HG03575 (cell line): ENCODE results near the gene KRT39.

Source experiments
- ATAC-seq: cut with Tn5 transposase; IDR thresholded peaks from one replicate; pipeline ENCODE4 v1.9.1; 2021; ENCODE audit not compliant: unreplicated experiment, insufficient number of reproducible peaks, low FRiP score; ENCODE audit errors: extremely low read depth

The KRT39 gene

DNA sequence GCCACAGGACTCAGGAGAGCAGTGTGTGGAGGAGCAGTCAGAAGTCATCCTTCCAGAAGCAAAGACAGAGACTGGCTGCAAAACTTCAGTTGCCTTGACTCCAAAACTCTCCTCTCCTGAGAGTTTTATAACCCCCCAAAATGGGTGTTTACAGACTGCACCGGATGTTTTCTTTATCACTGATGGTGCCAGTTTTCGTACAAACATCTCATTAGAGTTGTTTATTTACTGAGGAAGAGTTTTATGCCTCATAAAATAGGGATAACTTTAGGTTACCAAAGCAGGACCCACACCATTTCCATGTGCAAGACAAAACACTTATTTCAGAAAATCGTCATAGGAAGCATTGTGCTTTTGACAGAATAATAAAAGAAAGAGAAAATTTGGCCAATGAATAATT lies 17.5 kb upstream of the KRT39 start, which contains the start of gene KRT40:
TSS of gene KRT40 (minus strand) at position 101 of the 400 bp plus-strand sequence. CDS start at position 48, 53 bp downstream.
- no peak for ATAC-seq

- no peak for ATAC-seq
Measured at GRCh38 chr17:40981115-40981514, 14.4 kb upstream of the KRT39 start.

DNA sequence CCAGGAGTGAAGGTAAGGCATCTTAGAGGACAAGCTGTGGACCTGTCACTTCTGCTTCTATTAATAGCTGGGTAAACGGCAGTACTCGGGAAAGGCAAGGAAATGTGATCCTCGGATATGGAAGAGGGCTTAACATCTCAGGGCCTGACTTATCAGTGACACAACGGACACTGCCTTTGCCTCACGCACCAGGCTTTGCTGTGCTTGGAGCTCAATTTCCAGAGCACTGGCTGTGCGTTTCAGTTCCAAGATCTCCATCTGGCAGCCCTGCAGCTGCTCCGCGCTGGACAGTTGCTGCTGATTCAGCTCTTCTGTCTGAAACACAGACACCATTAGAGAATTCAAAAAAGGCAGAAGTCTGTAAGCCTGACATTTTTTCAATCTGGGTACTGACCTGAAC lies 13.8 kb upstream of the KRT39 start:
- ATAC-seq = no peak

DNA sequence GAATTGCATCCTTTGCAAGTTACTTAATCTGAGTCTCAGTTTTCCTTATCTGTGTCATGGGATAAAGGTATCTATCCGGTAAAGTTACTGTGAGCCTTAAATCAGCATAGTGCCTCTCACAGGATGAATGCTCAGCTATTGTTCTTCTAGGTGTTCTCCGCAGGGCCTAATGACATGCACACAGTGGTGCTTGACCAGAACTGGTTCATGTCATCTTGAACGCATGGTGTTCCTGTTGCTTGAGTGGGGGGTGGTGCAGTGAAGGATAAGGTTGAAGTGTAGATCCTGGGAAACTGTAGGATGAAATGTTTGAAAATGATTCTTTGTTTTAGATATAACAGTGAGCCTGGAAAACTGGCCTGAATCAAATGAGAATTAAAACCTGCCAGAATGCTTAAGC lies 13.4 kb upstream of the KRT39 start:
- ATAC-seq = no peak

- ATAC-seq = no peak
Measured at GRCh38 chr17:40978575-40979151, 11.9 kb upstream of the KRT39 start.

DNA sequence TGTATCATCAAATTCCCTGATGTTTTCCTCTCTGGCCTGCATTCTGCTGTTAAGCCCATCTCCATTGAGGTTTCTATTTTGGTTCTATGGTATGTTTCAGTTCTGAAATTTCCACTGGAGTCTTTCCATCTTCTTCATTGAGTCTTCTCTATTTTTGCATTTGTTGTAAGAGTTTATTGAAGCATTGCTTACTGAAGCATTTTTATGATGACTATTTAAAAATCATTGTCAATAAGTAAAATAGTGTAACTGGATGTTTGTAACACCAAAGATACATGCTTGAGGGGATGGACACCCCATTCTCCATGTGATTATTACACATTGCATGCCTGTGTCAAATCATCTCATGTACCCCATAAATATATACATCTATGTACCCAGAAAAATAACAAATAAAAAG lies 8.8 kb upstream of the KRT39 start:
- no peak for ATAC-seq

DNA sequence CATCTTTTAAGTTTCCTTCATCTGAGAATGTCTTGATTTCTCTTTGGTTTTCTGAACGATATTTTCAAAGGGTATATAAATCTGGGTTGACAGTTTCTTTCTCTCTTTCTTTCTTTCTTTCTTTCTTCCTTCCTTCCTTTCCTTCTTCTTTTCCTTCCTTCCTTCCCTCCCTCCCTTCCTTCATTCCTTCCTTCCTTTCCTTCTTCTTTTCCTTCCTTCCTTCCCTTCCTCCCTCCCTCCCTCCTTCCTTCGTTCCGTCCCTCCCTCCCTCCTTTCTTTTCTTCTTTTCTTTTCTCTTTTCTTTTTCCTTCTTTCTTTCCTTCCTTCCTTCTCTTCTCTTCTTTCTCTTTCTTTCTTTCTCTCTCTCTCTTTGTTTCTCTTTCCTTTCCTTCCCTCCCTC lies 7.6 kb upstream of the KRT39 start:
- ATAC-seq = no peak

DNA sequence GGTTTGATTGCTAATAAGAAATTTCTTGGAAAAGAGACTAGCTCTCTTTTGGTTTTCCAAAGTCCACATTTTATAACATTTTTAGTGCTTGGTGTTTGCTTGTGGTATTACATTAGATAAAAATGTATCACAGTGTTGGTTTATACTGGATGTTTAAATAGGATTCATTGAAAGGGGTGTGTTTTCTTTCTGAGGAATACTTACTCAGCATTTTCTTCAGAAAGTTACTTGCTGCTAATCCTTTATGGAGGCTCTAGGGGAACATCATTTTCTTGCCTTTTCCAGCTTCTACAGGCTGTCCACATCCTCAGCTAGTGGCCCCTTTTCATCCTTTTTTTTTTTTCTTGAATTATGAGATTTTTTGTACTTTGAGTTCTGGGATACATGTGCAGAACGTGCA lies 834 bp upstream of the KRT39 start:
- no peak for ATAC-seq

GRCh38 chr17:40963838-40964237 lies 2.9 kb downstream of the KRT39 start:
- ATAC-seq = no peak

GRCh38 chr17:40962059-40962561 lies 4.6 kb downstream of the KRT39 start:
- ATAC-seq = no peak

GRCh38 chr17:40961591-40961990 lies 5.2 kb downstream of the KRT39 start:
- ATAC-seq = no peak

GRCh38 chr17:40960144-40960543 lies 6.6 kb downstream of the KRT39 start:
- ATAC-seq = no peak

DNA sequence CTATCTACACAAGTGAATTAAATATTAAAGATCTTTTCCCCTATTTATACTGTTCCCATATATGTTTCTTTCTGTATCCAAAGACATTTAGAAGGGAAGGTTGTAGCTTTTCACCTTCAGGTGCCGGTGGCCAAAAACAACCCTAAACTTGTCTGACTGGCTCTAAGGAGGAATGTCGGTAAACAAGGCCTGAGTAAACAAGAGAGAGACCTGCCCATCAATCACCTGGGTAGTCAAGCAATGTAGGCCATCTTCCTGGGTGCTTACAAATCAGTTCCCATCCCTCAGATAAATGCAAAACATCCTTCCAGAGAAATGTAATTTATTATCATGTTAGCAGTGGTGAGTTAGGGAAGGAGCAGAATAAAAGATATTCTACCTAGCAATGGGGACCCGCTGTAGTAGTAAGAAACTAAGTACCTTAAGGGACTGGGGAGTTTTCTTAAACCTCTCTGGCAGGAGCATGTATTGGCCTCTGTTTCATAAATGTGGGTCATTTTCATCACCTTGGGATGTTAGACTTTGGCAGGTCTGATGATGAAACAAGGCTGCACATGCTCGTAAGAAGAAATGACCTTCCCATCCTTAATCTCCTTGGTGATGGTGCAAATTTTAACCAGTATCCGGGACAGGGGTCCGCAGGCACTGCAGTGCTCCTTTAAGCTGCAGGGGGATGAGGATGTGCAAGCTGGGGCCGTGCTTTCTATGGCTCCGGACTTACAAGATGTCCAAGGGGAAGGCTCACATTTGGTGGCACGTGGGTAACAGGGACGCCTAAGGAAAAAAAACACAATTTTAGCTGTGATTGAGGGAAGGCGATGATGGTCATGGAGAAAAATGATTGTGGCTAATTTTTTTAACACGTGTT lies 8.4 kb downstream of the KRT39 start:
- no peak for ATAC-seq

GRCh38 chr17:40956401-40957254 lies 10.1 kb downstream of the KRT39 start:
- ATAC-seq = no peak

GRCh38 chr17:40953881-40954280 lies 12.9 kb downstream of the KRT39 start:
- no peak for ATAC-seq

DNA sequence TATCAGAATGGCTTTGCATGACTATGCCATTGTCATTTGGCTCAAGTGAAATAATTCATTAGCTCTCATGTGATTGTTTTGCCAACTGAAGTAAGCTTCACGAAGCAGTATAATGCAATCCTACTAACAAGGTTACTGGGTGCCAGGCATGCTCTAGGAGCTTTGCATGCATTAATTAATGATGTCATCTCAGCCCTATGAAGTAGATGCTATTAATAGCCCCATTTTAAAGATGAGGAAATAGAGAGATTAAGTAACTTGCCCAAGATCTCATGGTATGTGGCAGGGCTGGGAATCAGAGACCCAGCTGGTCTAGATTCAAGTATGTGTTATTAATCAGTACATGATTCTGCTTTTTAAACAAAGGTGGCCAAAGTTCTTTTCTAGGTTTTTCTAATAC lies 14.1 kb downstream of the KRT39 start:
- ATAC-seq = no peak

DNA sequence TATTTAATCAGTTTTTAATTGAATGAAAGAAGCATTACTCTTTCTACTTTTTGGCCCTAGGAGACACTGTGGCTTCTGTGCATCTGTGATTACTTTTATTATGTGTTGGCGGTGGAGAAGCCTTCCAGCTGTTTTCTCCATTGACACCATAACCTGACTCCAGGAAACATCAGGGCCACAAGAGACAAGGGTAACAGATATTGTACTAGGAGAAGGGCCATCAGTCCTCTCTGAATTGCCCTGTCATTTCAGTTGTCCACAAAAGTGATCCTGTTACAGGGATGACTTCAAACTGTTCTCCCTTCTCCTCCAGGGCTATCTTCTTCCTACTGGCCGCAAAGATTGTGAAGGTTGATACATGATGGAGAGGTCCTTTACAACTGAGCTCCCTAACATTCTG lies 14.6 kb downstream of the KRT39 start:
- ATAC-seq = no peak

DNA sequence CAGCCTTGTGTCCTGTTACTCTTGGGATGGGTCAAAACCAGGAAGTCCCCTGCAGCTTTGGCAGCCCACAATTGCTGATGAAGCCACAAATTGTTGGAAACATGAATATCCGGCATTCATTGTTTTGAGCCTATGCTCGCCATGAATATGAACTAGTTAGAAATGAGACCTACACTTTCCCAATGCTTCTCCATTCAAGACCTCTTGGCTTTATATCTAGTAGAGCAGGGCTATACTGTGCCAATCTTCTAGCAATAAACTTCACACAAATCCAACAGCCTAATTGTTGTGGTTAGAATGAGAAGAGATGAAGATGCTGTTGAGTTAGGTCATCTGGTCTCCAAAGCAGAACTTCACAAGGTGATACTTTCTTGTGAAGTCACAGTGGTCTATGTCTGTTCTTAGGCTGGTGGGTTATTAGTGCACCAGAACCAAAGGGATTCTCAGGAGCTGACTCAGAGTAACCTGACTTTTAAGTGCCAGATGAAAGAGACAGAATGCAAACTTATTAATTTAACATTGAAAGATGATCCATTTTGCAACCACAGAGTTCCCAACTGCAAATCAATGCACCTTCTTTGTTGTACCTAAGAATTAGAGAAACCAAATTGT lies 15.6 kb downstream of the KRT39 start:
- ATAC-seq = no peak

DNA sequence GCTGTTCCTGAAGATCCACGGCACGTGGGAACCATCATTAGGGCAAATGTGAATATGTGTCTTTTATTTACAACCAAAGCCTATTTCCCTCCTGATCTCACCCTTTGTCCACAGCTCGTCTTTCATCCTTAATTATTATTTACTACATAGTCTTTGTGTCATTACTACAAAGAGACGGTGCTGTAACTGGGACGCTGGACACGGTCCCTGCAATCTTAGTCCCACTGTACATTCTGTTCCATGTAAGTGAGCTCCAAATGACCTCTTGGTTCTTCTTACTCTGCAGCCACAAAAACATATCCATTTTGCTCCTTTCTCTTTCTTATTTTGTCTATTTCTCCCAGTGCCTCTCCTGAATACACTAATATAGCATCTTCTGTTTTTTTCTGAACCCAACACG lies 16.6 kb downstream of the KRT39 start:
- ATAC-seq = no peak
